ENCODE results near the gene GRK5.

GRK5 gene

DNA sequence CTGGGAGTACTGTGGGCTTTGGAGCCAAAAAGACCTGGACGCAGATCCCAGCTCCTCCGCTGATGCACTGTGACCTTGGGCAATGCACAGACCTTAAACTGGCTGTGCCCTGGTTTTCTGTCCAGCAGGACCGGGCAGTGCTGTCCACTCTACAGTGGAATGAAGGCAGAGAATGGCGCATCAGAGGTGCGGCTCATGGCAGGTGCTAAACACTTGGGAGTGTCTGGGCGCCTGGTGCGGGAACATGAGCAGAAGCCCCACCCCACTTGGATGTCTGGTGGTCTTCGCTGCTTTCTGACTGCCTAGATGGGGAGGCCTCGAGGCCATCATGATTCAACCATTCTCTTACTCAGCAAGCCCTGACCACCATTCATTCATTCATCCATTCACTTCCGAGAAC, 153.7 kb downstream of the GRK5 start:
- no peak overlapping the region for H3K14ac ChIP-seq (ENCODE audit: low read length)
- peaks cover 3 to 15% of the 10 kb centered on the region in 2 donors for H3K9me3 ChIP-seq (replicated peaks in 1 of 2; ENCODE audit: control insufficient read depth in 2 of 2, insufficient read depth in 1 of 2, low read depth in 1 of 2, low read length in 2 of 2)
- H2AK5ac ChIP-seq (ENCODE audit: low read depth, low read length): peak overlapping the region; percentile 27
- H3K4me2 ChIP-seq (ENCODE audit: insufficient read depth, low read length, poor library complexity, severe bottlenecking): no peak overlapping the region
- no peak overlapping the region for H2BK12ac ChIP-seq (ENCODE audit: low read length)
- no peak overlapping the region for H4K91ac ChIP-seq (ENCODE audit: low read depth, low read length, poor library complexity)
- no peak overlapping the region for H2BK5ac ChIP-seq (ENCODE audit: low read length)
- H2BK15ac ChIP-seq (ENCODE audit: low read length): no peak overlapping the region
- no CpG with 5 or more reads among the region's 10 CpGs for WGBS, 2 donors (ENCODE audit: extremely low coverage in 2 of 2, insufficient read length in 2 of 2, insufficient replicate concordance in 1 of 2)
- DNase-seq (ENCODE audit: low spot score): no peak
- H2BK120ac ChIP-seq (ENCODE audit: low read depth, low read length): no peak overlapping the region
- H3K9ac ChIP-seq (ENCODE audit: low read depth, low read length, poor library complexity): no peak overlapping the region
- peaks cover 2 to 6% of the 10 kb centered on the region in 2 donors for H3K4me1 ChIP-seq (ENCODE audit: control insufficient read depth in 2 of 2, insufficient read depth in 1 of 2, low read depth in 1 of 2, low read length in 2 of 2)
- H3K27me3 ChIP-seq (ENCODE audit: control insufficient read depth in 3 of 3, insufficient read depth in 3 of 3, low read depth in 1 of 3, low read length in 3 of 3): no peaks in the 10 kb centered on the region
- no peaks in the 10 kb centered on the region for H3K36me3 ChIP-seq (replicated peaks in 1 of 2; ENCODE audit: control insufficient read depth in 2 of 2, insufficient read depth in 2 of 2, low read length in 2 of 2)
- H3K79me1 ChIP-seq (ENCODE audit: low read depth, low read length): no peaks in the 10 kb centered on the region
- no peak overlapping the region for H3K23ac ChIP-seq (ENCODE audit: low read depth, low read length, poor library complexity)
- no peak overlapping the region for H3K27ac ChIP-seq (replicated peaks; ENCODE audit: low read length)
- H3K4me3 ChIP-seq (ENCODE audit: low read length in 2 of 2): no peak overlapping the region
- no peak overlapping the region for H3K18ac ChIP-seq (ENCODE audit: low read length)
- H3K4ac ChIP-seq (ENCODE audit: low read length): no peak overlapping the region
- H2AFZ ChIP-seq (ENCODE audit: low read length): no peak overlapping the region
- H4K8ac ChIP-seq (ENCODE audit: low read depth, low read length): no peak overlapping the region

DNA sequence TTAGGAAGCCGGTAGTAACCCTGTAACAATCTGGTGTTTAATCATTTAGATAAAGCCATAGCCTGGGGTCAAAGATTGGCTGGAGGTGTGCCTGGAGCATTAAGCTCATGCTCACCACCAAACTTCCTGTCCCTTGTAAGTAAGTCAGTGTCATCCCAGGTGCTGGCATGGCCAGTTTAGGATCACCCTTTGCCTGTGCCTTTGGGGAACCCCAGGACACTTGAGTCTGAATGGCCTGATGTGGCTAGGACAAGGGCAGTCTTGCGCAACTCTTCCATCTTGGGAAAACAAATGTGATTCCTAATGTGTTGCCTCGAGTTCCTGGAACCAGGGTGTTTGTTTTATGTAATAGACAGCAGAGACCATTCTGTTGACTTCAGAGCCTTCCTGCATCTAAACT, 154.8 kb downstream of the GRK5 start:
- H2BK15ac ChIP-seq (ENCODE audit: low read length): no peak overlapping the region
- H2BK5ac ChIP-seq (ENCODE audit: low read length): no peak overlapping the region
- no peak overlapping the region for H2BK12ac ChIP-seq (ENCODE audit: low read length)
- H3K9ac ChIP-seq (ENCODE audit: low read depth, low read length, poor library complexity): no peak overlapping the region
- no peaks in the 10 kb centered on the region for H3K79me1 ChIP-seq (ENCODE audit: low read depth, low read length)
- no peak overlapping the region for H2AFZ ChIP-seq (ENCODE audit: low read length)
- H3K23ac ChIP-seq (ENCODE audit: low read depth, low read length, poor library complexity): no peak overlapping the region
- H3K18ac ChIP-seq (ENCODE audit: low read length): no peak overlapping the region
- no peak overlapping the region for H4K91ac ChIP-seq (ENCODE audit: low read depth, low read length, poor library complexity)
- no peak overlapping the region for H3K4me3 ChIP-seq (ENCODE audit: low read length in 2 of 2)
- WGBS, 2 donors (ENCODE audit: extremely low coverage in 2 of 2, insufficient read length in 2 of 2, insufficient replicate concordance in 1 of 2): no CpG with 5 or more reads among the region's 3 CpGs
- peaks cover 4 to 14% of the 10 kb centered on the region in 2 donors for H3K4me1 ChIP-seq (ENCODE audit: control insufficient read depth in 2 of 2, insufficient read depth in 1 of 2, low read depth in 1 of 2, low read length in 2 of 2)
- H3K4me2 ChIP-seq (ENCODE audit: insufficient read depth, low read length, poor library complexity, severe bottlenecking): no peak overlapping the region
- H3K14ac ChIP-seq (ENCODE audit: low read length): no peak overlapping the region
- H2AK5ac ChIP-seq (ENCODE audit: low read depth, low read length): no peak overlapping the region
- no peak overlapping the region for H3K4ac ChIP-seq (ENCODE audit: low read length)
- H2BK120ac ChIP-seq (ENCODE audit: low read depth, low read length): no peak overlapping the region
- H3K9me3 ChIP-seq (replicated peaks in 1 of 2; ENCODE audit: control insufficient read depth in 2 of 2, insufficient read depth in 1 of 2, low read depth in 1 of 2, low read length in 2 of 2): peaks cover 2 to 4% of the 10 kb centered on the region in 2 donors
- no peak overlapping the region for H3K27ac ChIP-seq (replicated peaks; ENCODE audit: low read length)
- DNase-seq (ENCODE audit: low spot score): no peak
- no peaks in the 10 kb centered on the region for H3K27me3 ChIP-seq (ENCODE audit: control insufficient read depth in 3 of 3, insufficient read depth in 3 of 3, low read depth in 1 of 3, low read length in 3 of 3)
- H3K36me3 ChIP-seq (replicated peaks in 1 of 2; ENCODE audit: control insufficient read depth in 2 of 2, insufficient read depth in 2 of 2, low read length in 2 of 2): no peaks in the 10 kb centered on the region
- no peak overlapping the region for H4K8ac ChIP-seq (ENCODE audit: low read depth, low read length)

DNA sequence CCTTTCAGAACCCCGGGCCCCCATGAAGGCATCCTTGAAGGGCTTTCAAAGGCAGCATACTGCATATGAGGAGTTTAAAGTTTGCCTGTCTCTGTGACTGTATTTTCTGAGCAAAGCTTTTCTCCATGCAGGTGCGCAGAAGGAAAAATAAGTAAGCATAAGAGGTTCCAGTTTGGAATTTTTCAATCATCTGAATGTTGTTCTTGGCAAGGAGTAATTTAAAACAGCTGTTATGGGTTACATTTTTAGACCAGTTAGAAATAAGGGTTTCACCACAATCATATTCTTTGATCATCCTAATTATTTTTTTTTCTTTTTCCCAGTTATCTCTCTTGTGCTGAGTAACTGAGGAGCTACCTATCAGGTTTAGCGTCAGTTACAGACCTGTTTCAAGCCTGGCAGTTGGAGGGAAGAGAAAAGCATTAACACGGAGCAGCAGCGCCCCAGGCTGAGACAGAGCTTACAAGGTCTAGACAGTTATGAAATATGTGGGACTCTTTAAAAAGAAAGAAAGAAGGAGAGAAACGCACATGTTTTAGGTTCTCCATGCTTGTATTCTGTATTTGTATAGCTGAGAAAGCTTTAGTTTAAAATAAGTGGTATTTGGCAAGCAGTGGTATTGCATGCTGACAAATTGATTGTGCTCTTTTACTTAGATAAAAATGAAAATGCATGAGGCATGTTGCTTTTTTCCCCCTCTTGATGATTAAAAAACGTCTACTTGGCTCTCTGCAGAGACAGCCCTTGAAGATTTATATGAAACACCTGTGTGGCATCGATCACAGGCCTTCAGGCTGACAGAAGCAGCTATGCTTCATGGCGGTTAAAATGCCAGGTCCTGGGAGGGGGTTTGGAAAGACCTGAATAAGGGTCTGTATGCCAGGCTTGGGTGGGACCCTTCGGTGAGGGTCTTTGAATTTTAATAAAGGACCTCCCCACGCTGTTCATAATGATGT, 157.6 kb downstream of the GRK5 start:
- no CpG with 5 or more reads among the region's 11 CpGs for WGBS, 2 donors (ENCODE audit: extremely low coverage in 2 of 2, insufficient read length in 2 of 2, insufficient replicate concordance in 1 of 2)
- H3K36me3 ChIP-seq (replicated peaks in 1 of 2; ENCODE audit: control insufficient read depth in 2 of 2, insufficient read depth in 2 of 2, low read length in 2 of 2): no peaks in the 10 kb centered on the region
- H3K4ac ChIP-seq (ENCODE audit: low read length): no peak overlapping the region
- H2AFZ ChIP-seq (ENCODE audit: low read length): no peak overlapping the region
- no peak overlapping the region for H2BK12ac ChIP-seq (ENCODE audit: low read length)
- DNase-seq (ENCODE audit: low spot score): no peak
- H4K91ac ChIP-seq (ENCODE audit: low read depth, low read length, poor library complexity): no peak overlapping the region
- H3K4me3 ChIP-seq (ENCODE audit: low read length in 2 of 2): no peak overlapping the region
- H3K27me3 ChIP-seq (ENCODE audit: control insufficient read depth in 3 of 3, insufficient read depth in 3 of 3, low read depth in 1 of 3, low read length in 3 of 3): no peaks in the 10 kb centered on the region
- H2BK120ac ChIP-seq (ENCODE audit: low read depth, low read length): no peak overlapping the region
- H3K27ac ChIP-seq (replicated peaks; ENCODE audit: low read length): no peak overlapping the region
- H3K18ac ChIP-seq (ENCODE audit: low read length): no peak overlapping the region
- no peak overlapping the region for H2AK5ac ChIP-seq (ENCODE audit: low read depth, low read length)
- H3K14ac ChIP-seq (ENCODE audit: low read length): no peak overlapping the region
- no peak overlapping the region for H3K23ac ChIP-seq (ENCODE audit: low read depth, low read length, poor library complexity)
- H3K4me2 ChIP-seq (ENCODE audit: insufficient read depth, low read length, poor library complexity, severe bottlenecking): no peak overlapping the region
- no peak overlapping the region for H2BK15ac ChIP-seq (ENCODE audit: low read length)
- peaks cover 8 to 19% of the 10 kb centered on the region in 2 donors for H3K4me1 ChIP-seq (ENCODE audit: control insufficient read depth in 2 of 2, insufficient read depth in 1 of 2, low read depth in 1 of 2, low read length in 2 of 2)
- no peak overlapping the region for H2BK5ac ChIP-seq (ENCODE audit: low read length)
- H3K9ac ChIP-seq (ENCODE audit: low read depth, low read length, poor library complexity): no peak overlapping the region
- H3K9me3 ChIP-seq (replicated peaks in 1 of 2; ENCODE audit: control insufficient read depth in 2 of 2, insufficient read depth in 1 of 2, low read depth in 1 of 2, low read length in 2 of 2): peaks cover 0 to 2% of the 10 kb centered on the region in 2 donors
- no peak overlapping the region for H4K8ac ChIP-seq (ENCODE audit: low read depth, low read length)
- H3K79me1 ChIP-seq (ENCODE audit: low read depth, low read length): no peaks in the 10 kb centered on the region

DNA sequence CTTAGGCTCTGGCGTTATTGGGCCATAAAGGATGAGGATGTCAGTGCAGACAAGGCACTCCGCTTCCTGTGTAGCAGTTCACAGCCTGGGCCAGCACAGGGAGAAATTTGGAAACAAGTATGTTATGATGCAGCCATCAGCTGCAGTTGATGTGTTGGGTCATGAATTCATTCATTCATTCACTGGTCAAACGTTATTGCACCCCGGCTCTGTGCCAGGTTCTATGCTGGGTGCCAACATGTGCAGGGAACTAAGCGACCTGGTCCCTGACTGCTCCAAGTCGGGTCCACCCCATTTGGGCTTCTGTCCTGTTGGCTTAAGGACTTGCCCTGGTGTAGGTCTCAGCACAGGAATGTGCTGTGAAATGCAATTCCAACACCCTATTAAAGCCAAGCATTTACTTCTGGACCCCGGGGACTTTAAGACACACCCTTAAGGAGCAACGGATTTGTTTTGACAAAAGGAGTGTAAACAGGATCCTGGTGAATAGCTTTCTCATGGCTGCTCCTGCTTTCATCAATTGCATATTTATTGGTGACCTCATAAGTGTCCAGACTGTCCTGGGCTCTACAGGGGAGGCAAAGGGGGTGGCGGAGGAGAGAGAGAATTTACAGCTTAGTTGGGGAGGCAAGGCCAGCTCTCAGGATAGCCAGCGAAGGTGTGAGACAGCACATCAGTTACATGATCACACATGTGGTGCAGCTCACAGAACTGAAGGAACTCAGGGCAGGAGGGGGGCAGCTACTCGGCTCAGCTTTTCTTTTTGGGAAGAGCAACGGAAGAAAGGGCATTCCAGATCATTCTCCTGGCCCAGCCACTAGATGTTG, 158.6 kb downstream of the GRK5 start:
- H3K79me1 ChIP-seq (ENCODE audit: low read depth, low read length): no peaks in the 10 kb centered on the region

More for the DNA sequence above, 158.6 kb downstream of the GRK5 start:
- Histone ChIP-seq H4K8ac (ENCODE audit: low read depth, low read length) (no peak overlapping the region), H3K4me1 (ENCODE audit: control insufficient read depth in 2 of 2, insufficient read depth in 1 of 2, low read depth in 1 of 2, low read length in 2 of 2) (peaks cover 8 to 24% of the 10 kb centered on the region in 2 donors), H3K9ac (ENCODE audit: low read depth, low read length, poor library complexity) (no peak overlapping the region), H3K4ac (ENCODE audit: low read length) (no peak overlapping the region), H2BK120ac (ENCODE audit: low read depth, low read length) (no peak overlapping the region), H2AFZ (ENCODE audit: low read length) (no peak overlapping the region), H2AK5ac (ENCODE audit: low read depth, low read length) (no peak overlapping the region), H3K18ac (ENCODE audit: low read length) (no peak overlapping the region), H3K14ac (ENCODE audit: low read length) (no peak overlapping the region), H3K23ac (ENCODE audit: low read depth, low read length, poor library complexity) (no peak overlapping the region), H3K4me3 (ENCODE audit: low read length in 2 of 2) (no peak overlapping the region), H4K91ac (ENCODE audit: low read depth, low read length, poor library complexity) (no peak overlapping the region), H2BK12ac (ENCODE audit: low read length) (no peak overlapping the region), H3K27me3 (ENCODE audit: control insufficient read depth in 3 of 3, insufficient read depth in 3 of 3, low read depth in 1 of 3, low read length in 3 of 3) (no peaks in the 10 kb centered on the region), H3K36me3 (replicated peaks in 1 of 2; ENCODE audit: control insufficient read depth in 2 of 2, insufficient read depth in 2 of 2, low read length in 2 of 2) (no peaks in the 10 kb centered on the region), H3K9me3 (replicated peaks in 1 of 2; ENCODE audit: control insufficient read depth in 2 of 2, insufficient read depth in 1 of 2, low read depth in 1 of 2, low read length in 2 of 2) (peaks cover 0 to 2% of the 10 kb centered on the region in 2 donors), H3K4me2 (ENCODE audit: insufficient read depth, low read length, poor library complexity, severe bottlenecking) (no peak overlapping the region), H2BK5ac (ENCODE audit: low read length) (no peak overlapping the region), H3K27ac (replicated peaks; ENCODE audit: low read length) (no peak overlapping the region), H2BK15ac (ENCODE audit: low read length) (no peak overlapping the region)
- DNase-seq (ENCODE audit: low spot score): no peak
- WGBS, 2 donors (ENCODE audit: extremely low coverage in 2 of 2, insufficient read length in 2 of 2, insufficient replicate concordance in 1 of 2): no CpG with 5 or more reads among the region's 12 CpGs
